H9 (cell line): ENCODE results near the gene CSTF3. TPM values are rescaled to one million over a fixed set of nuclear protein-coding genes. Genes with fewer than 3 reads are reported as not detected.
A peak's percentile ranks its signal among the peaks of the same experiment; 100 is the strongest.

Source experiments
- DNase-seq: peaks from one replicate; pipeline ENCODE4 v3.0.0-alpha.2; 2017
- H2AFZ ChIP-seq: one replicate; pipeline ENCODE4 v1.6.1; 2013; ENCODE audit warnings: mild to moderate bottlenecking, low read length, control low read depth, moderate library complexity
- H2AK5ac ChIP-seq: 2 replicates; pipeline ENCODE4 v1.6.1; 2013; ENCODE audit warnings: low read length, control low read depth, mixed read lengths; ENCODE audit not compliant: insufficient read length
- H2BK120ac ChIP-seq: one replicate; pipeline ENCODE4 v1.6.1; 2013; ENCODE audit warnings: low read depth, mild to moderate bottlenecking, low read length, control low read depth, inconsistent platforms; ENCODE audit not compliant: poor library complexity, severe bottlenecking
- H2BK12ac ChIP-seq: 2 replicates; pipeline ENCODE4 v1.6.1; 2013; ENCODE audit warnings: low read length, control low read depth, mixed read lengths, low read depth; ENCODE audit not compliant: insufficient read length
- H2BK15ac ChIP-seq: 2 replicates; pipeline ENCODE4 v1.6.1; 2013; ENCODE audit warnings: low read depth, low read length, control low read depth
- H2BK20ac ChIP-seq: one replicate; pipeline ENCODE4 v1.6.1; 2013; ENCODE audit warnings: low read depth, mild to moderate bottlenecking, low read length, control low read depth, inconsistent platforms; ENCODE audit not compliant: poor library complexity, severe bottlenecking
- H2BK5ac ChIP-seq: 2 replicates; pipeline ENCODE4 v1.6.1; 2013; ENCODE audit warnings: low read length, control low read depth, mixed read lengths; ENCODE audit not compliant: insufficient read length
- H3K14ac ChIP-seq: 2 replicates; pipeline ENCODE4 v1.6.1; 2013; ENCODE audit warnings: low read length, control low read depth; ENCODE audit not compliant: insufficient read depth
- H3K18ac ChIP-seq: 2 replicates; pipeline ENCODE4 v1.6.1; 2013; ENCODE audit warnings: low read depth, mild to moderate bottlenecking, mixed read lengths, low read length, control low read depth; ENCODE audit not compliant: insufficient read length
- H3K23ac ChIP-seq: 2 replicates; pipeline ENCODE4 v1.6.1; 2013; ENCODE audit warnings: low read length, control low read depth, mixed read lengths, low read depth; ENCODE audit not compliant: insufficient read length
- H3K23me2 ChIP-seq: 2 replicates; pipeline ENCODE4 v1.6.1; 2013; ENCODE audit warnings: low read depth, mild to moderate bottlenecking, mixed read lengths, low read length, control low read depth; ENCODE audit not compliant: insufficient read length, poor library complexity, severe bottlenecking
- H3K27ac ChIP-seq: 2 replicates; pipeline ENCODE4 v1.5.1; 2013; ENCODE audit warnings: low read length, control low read depth, mixed read lengths, low read depth; ENCODE audit not compliant: insufficient read length
- H3K27me3 ChIP-seq: 2 replicates; pipeline ENCODE4 v1.6.1; 2013; ENCODE audit warnings: low read length, control low read depth, inconsistent platforms; ENCODE audit not compliant: insufficient read depth
- H3K4ac ChIP-seq: 2 replicates; pipeline ENCODE4 v1.6.1; 2013; ENCODE audit warnings: low read depth, mild to moderate bottlenecking, control low read depth, inconsistent platforms, low read length, moderate library complexity
- H3K4me1 ChIP-seq: 2 replicates; pipeline ENCODE4 v1.6.1; 2013; ENCODE audit warnings: low read length, control low read depth, inconsistent platforms; ENCODE audit not compliant: insufficient read depth
- H3K4me2 ChIP-seq: 2 replicates; pipeline ENCODE4 v1.6.1; 2013; ENCODE audit warnings: low read length, control low read depth, mixed read lengths; ENCODE audit not compliant: insufficient read length, insufficient read depth
- H3K56ac ChIP-seq: 2 replicates; pipeline ENCODE4 v1.6.1; 2013; ENCODE audit warnings: low read depth, mild to moderate bottlenecking, mixed read lengths, low read length, control low read depth; ENCODE audit not compliant: insufficient read length
- H3K79me1 ChIP-seq: 2 replicates; pipeline ENCODE4 v1.6.1; 2013; ENCODE audit warnings: low read depth, mild to moderate bottlenecking, moderate library complexity, low read length, control low read depth, inconsistent platforms; ENCODE audit not compliant: insufficient read depth, poor library complexity, severe bottlenecking
- H3K79me2 ChIP-seq: 2 replicates; pipeline ENCODE4 v1.6.1; 2013; ENCODE audit warnings: low read length, control low read depth, inconsistent platforms; ENCODE audit not compliant: insufficient read depth
- H3K9ac ChIP-seq: 2 replicates; pipeline ENCODE4 v1.6.1; 2013; ENCODE audit warnings: low read length, control low read depth, mixed read lengths; ENCODE audit not compliant: insufficient read length; ENCODE audit errors: extremely low read depth
- H3K9me3 ChIP-seq: one replicate; pipeline ENCODE4 v1.6.1; 2013; ENCODE audit warnings: low read depth, low read length, inconsistent platforms; ENCODE audit not compliant: control insufficient read depth
- H3T11ph ChIP-seq: one replicate; pipeline ENCODE4 v1.6.1; 2013; ENCODE audit warnings: mild to moderate bottlenecking, low read length, control low read depth, inconsistent platforms
- H4K20me1 ChIP-seq: one replicate; pipeline ENCODE4 v1.6.1; 2013; ENCODE audit not compliant: control insufficient read depth, insufficient read length, insufficient read depth
- H4K5ac ChIP-seq: 2 replicates; pipeline ENCODE4 v1.6.1; 2013; ENCODE audit warnings: low read depth, mild to moderate bottlenecking, mixed read lengths, low read length, control low read depth; ENCODE audit not compliant: insufficient read length
- H4K8ac ChIP-seq: replicated peaks from 2 replicates; pipeline ENCODE4 v1.6.1; 2013; ENCODE audit warnings: low read length, control low read depth, mixed read lengths, low read depth; ENCODE audit not compliant: insufficient read length
- H4K91ac ChIP-seq: 2 replicates; pipeline ENCODE4 v1.6.1; 2013; ENCODE audit warnings: low read depth, mild to moderate bottlenecking, moderate library complexity, mixed read lengths, low read length, control low read depth; ENCODE audit not compliant: insufficient read length
- H3K27ac Mint-ChIP-seq, 3 experiments: 2 replicates in 2 of 3; 3 replicates in 1 of 3; pipeline ENCODE4 v1.8.0; 2020 to 2021; ENCODE audit warnings: mixed read lengths in 3 of 3, mild to moderate bottlenecking in 1 of 3, moderate library complexity in 1 of 3
- H3K27me3 Mint-ChIP-seq: 2 replicates; pipeline ENCODE4 v1.8.0; 2021; ENCODE audit warnings: low read depth, mild to moderate bottlenecking, moderate library complexity, mixed read lengths
- H3K36me3 Mint-ChIP-seq, 3 experiments: 2 replicates in 2 of 3; 3 replicates in 1 of 3; pipeline ENCODE4 v1.8.0; 2020 to 2021; ENCODE audit warnings: low read depth in 3 of 3, mixed read lengths in 3 of 3; ENCODE audit not compliant: insufficient read depth in 1 of 3
- H3K4me1 Mint-ChIP-seq, 2 experiments: 2 replicates each; pipeline ENCODE4 v1.8.0; 2020; ENCODE audit warnings: mixed read lengths in 2 of 2
- H3K4me3 Mint-ChIP-seq, 2 experiments: 2 replicates in 1 of 2; 3 replicates in 1 of 2; pipeline ENCODE4 v1.8.0; 2020 to 2021; ENCODE audit warnings: mild to moderate bottlenecking in 2 of 2, mixed read lengths in 2 of 2, moderate library complexity in 1 of 2
- H3K9me3 Mint-ChIP-seq, 2 experiments: 2 replicates in 1 of 2; 3 replicates in 1 of 2; pipeline ENCODE4 v1.8.0; 2020; ENCODE audit warnings: mild to moderate bottlenecking in 2 of 2, mixed read lengths in 2 of 2, moderate library complexity in 1 of 2
- CTCF ChIP-seq: fragments of 200-600 bp; sonication (generic); conservative IDR thresholded peaks from 3 replicates; pipeline ENCODE4 v1.8.0; 2021; ENCODE audit warnings: antibody characterized with exemption, mild to moderate bottlenecking
- WGBS: extraction: QIAGEN DNeasy Blood & Tissue Kit; methylation state at CpG from one replicate; pipeline ENCODE4 v1.1.7; 2013; ENCODE audit warnings: missing lambda C conversion rate, low lambda C conversion rate, mixed read lengths; ENCODE audit not compliant: insufficient read length; ENCODE audit errors: extremely low coverage; 5-methylcytosine and 5-hydroxymethylcytosine counted together
- total RNA-seq: library from RNA; stranded (reverse); gene quantifications from 2 replicates; pipeline ENCODE4 v1.2.1, GENCODE V29; 2021

CSTF3 gene
- total RNA-seq, 1 experiment from 2014 or later, result 41.5 TPM

- no peak overlapping the region for H3K4me3 Mint-ChIP-seq
- DNase-seq, result no peak
- H3K4me2 ChIP-seq, result no peak overlapping the region
- no peak overlapping the region for H2BK5ac ChIP-seq
- H4K91ac ChIP-seq, result no peak overlapping the region
- H3K36me3 Mint-ChIP-seq, result peaks cover 21 to 53% (median 47%) of the 10 kb centered on the region in 3 experiments; a peak in 6 of 7 replicates
- H3K4me1 Mint-ChIP-seq, result peaks cover 14 to 27% of the 10 kb centered on the region in 2 experiments
- H3K79me1 ChIP-seq, result no peaks in the 10 kb centered on the region
- no peak overlapping the region for H2BK15ac ChIP-seq
- H3K18ac ChIP-seq, result no peak overlapping the region
- H3K56ac ChIP-seq, result no peak overlapping the region
- H3K4ac ChIP-seq, result no peak overlapping the region
- no peaks in the 10 kb centered on the region for H3K27me3 Mint-ChIP-seq
- H2BK12ac ChIP-seq, result no peak overlapping the region
- H3K27me3 ChIP-seq, result no peaks in the 10 kb centered on the region
- no peak overlapping the region for H3K23ac ChIP-seq
- no peak overlapping the region for H4K5ac ChIP-seq
- no peak overlapping the region for H3T11ph ChIP-seq
- TF ChIP-seq CTCF, result no peak
- H4K8ac ChIP-seq, result no peak overlapping the region
- no peak overlapping the region for H3K27ac ChIP-seq
- no peak overlapping the region for H2AFZ ChIP-seq
- H3K14ac ChIP-seq, result no peak overlapping the region
- H3K9me3 ChIP-seq, result no peaks in the 10 kb centered on the region
- H3K9ac ChIP-seq, result no peak overlapping the region
- H2AK5ac ChIP-seq, result no peak overlapping the region
- no peaks in the 10 kb centered on the region for H3K4me1 ChIP-seq
- WGBS, result no CpG with 5 or more reads among the region's 5 CpGs
- H2BK120ac ChIP-seq, result no peak overlapping the region
- H4K20me1 ChIP-seq, result no peaks in the 10 kb centered on the region
- H3K27ac Mint-ChIP-seq, result peak overlapping the region in 1 of 3 experiments; percentile 46; a peak in 1 of 7 replicates
- H2BK20ac ChIP-seq, result no peak overlapping the region
- no peaks in the 10 kb centered on the region for H3K23me2 ChIP-seq
- no peaks in the 10 kb centered on the region for H3K9me3 Mint-ChIP-seq
- no peaks in the 10 kb centered on the region for H3K79me2 ChIP-seq
Observed at GRCh38 chr11:33064866-33065265, 96.4 kb downstream of the CSTF3 start.
